Neural crest cell (in vitro differentiated cells): ENCODE data around the gene PON3. TPM values are rescaled to one million over a fixed set of nuclear protein-coding genes. Genes with fewer than 3 reads are reported as not detected.

ENCODE experiments used
- total RNA-seq: library from RNA; stranded (reverse); gene quantifications from 2 replicates; pipeline ENCODE4 v1.2.1, GENCODE V29; 2021

PON3 gene
- total RNA-seq, 1 donor from 2014 or later: not detected

Other genes with a start within 250 kb of the PON3 start
- gene PON1, start 71.8 kb downstream of the PON3 start, total RNA-seq: not detected in 2 replicates
- gene PON2, start 38.7 kb upstream of the PON3 start, total RNA-seq: 92.3 and 97.1 TPM in 2 replicates
- 0.21 TPM in 1 of 2 replicates, not detected in the other for gene ASB4, start 89.6 kb upstream of the PON3 start, total RNA-seq
- 0.07 TPM in 1 of 2 replicates, not detected in the other for gene PDK4, start 200.1 kb upstream of the PON3 start, total RNA-seq